ENCODE measurements around the gene CORO2B.

Gene CORO2B

DNA sequence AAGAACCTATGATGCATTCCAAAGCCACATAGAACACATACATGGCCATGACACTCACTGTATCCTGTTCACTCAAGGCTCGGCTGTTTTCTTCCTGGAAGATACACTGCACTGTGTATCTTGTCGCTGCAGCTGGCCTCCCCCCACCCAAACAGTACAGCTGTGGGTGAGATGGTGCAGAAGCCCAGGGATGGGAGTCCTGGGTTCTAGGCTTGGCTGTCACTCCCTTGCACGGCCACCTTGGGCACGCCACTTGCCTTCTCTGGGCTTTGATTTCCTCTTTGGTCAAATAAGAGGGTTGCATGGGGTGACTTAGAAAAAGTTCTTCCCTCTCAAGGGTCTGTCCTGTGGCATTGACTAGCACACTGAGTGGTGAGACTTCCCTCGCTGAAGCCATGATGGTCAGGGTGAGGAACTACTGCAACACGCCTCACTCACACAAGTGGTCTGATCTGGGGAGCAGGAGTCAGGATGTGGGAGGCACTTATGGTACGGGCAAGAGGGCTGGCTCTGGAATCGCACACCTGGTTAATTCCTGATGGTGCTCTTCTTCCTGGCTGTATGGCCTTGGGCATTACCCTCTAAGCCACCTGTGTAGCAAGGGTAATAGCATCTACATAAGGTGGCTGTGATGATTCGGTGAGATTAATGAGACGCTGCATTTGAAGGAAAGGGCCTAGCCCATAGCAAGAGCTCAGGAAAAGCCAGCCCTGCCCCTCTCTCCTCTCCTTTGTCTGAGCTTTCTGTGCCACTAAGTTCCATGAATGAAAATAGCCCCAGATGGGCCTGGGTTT, 197.9 kb downstream of the CORO2B start:
- Histone ChIP-seq H3K9me3 (ENCODE audit: control insufficient read depth in 1 of 2, low read length in 2 of 2) (no peaks in the 10 kb centered on the region), H3K4me3 (ENCODE audit: low read depth in 1 of 2, low read length in 2 of 2) (no peak overlapping the region), H3K36me3 (ENCODE audit: control insufficient read depth in 1 of 2, insufficient read depth in 2 of 2, low read length in 2 of 2) (peaks cover 20 to 33% of the 10 kb centered on the region in 2 donors), H3K27me3 (ENCODE audit: low read depth, low read length) (no peaks in the 10 kb centered on the region), H3K27ac (ENCODE audit: low read length) (no peak overlapping the region), H3K4me1 (ENCODE audit: control insufficient read depth in 1 of 2, insufficient read depth in 2 of 2, low read length in 2 of 2) (peaks cover 0 to 15% of the 10 kb centered on the region in 2 donors)
